Measurements from ENCODE around the gene SEC14L3.

- TF ChIP-seq POLR2A (IDR thresholded peaks at IDR 0.05) (no peak), CTCF (IDR thresholded peaks at IDR 0.05) (no peak)
These were observed 33.3 kb downstream of the SEC14L3 start for GRCh38 chr22:30438559-30438958.
